HUES6 (cell line): Measurements from ENCODE around the gene AGPAT2.

Source experiments
- H3K27ac ChIP-seq: 2 replicates; pipeline ENCODE4 v1.7.0; 2013; ENCODE audit warnings: low read depth, mild to moderate bottlenecking, low read length, inconsistent platforms
- H3K27me3 ChIP-seq: 2 replicates; pipeline ENCODE4 v1.6.1; 2013; ENCODE audit warnings: low read length; ENCODE audit not compliant: control insufficient read depth, insufficient read depth
- H3K36me3 ChIP-seq: 2 replicates; pipeline ENCODE4 v1.6.1; 2013; ENCODE audit warnings: low read length; ENCODE audit not compliant: control insufficient read depth, insufficient read depth
- H3K4me1 ChIP-seq: 2 replicates; pipeline ENCODE4 v1.6.1; 2013; ENCODE audit warnings: low read length; ENCODE audit not compliant: control insufficient read depth, insufficient read depth
- H3K4me3 ChIP-seq: 2 replicates; pipeline ENCODE4 v1.5.1; 2013; ENCODE audit warnings: low read depth, low read length
- H3K9ac ChIP-seq: one replicate; pipeline ENCODE4 v1.6.1; 2013; ENCODE audit warnings: mild to moderate bottlenecking, low read length
- H3K9me3 ChIP-seq: 2 replicates; pipeline ENCODE4 v1.6.1; 2013; ENCODE audit warnings: low read depth, low read length; ENCODE audit not compliant: control insufficient read depth, insufficient read depth

Gene AGPAT2

DNA sequence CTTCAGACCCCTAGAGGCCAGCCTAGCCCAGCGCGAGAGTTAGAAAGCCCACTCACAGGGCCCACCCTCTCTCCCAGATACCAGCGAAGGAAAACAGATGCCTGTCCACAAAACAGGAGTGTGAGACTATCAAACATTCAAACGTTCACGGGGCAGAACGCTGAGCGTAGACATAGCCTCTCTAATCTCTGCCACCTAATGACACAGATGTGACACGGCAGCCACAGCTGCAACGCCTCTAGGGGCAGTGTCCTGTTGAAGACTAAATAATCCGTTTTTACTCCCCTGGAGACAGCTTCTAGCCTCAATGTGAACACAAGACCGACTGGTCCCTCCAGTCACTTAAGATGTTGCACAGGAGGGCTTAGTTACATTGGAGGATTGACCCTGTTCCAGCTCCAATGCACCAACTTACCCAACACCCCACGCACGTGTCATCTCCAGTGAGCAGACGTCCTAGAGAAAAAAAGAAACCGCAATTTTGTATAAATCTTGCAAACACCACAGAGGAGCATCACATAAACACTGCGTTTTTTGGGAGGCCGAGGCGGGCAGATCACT, 39.5 kb upstream of the AGPAT2 start:
- peak overlapping the region; percentile 99 for H3K4me3 ChIP-seq
- H3K27me3 ChIP-seq, result peaks cover 7% of the 10 kb centered on the region; the same call in 1 of the 2 replicates
- H3K9me3 ChIP-seq, result no peaks in the 10 kb centered on the region
- peaks cover 48% of the 10 kb centered on the region for H3K36me3 ChIP-seq
- peak overlapping the region; percentile 0 for H3K9ac ChIP-seq
- H3K4me1 ChIP-seq, result peaks cover 19% of the 10 kb centered on the region; the same call in 1 of the 2 replicates
- no peak overlapping the region for H3K27ac ChIP-seq

DNA sequence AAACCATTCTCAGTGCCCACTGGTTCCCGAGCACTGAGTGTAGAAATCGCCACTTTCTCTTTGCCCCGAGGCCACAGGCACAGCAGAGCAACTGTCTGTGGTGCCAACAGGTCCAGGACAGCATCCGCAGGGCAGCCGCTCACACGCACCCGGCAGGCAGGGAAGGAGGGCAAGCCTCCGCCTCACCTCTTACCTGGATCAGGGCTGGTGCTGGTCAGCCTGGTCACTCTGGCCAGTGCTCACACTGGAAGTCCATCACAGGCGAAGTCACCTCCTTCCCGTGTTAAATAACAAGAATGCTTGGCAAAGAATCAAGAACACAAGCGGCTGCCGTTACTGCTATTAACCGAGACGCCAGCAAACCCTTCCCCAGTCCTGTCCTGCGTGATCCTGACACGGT, 38.9 kb upstream of the AGPAT2 start:
- peak overlapping the region; percentile 99 for H3K4me3 ChIP-seq
- peaks cover 53% of the 10 kb centered on the region for H3K36me3 ChIP-seq
- H3K4me1 ChIP-seq, result peaks cover 19% of the 10 kb centered on the region; the same call in 1 of the 2 replicates
- H3K9me3 ChIP-seq, result no peaks in the 10 kb centered on the region
- peaks cover 7% of the 10 kb centered on the region; the same call in 1 of the 2 replicates for H3K27me3 ChIP-seq
- H3K27ac ChIP-seq, result no peak overlapping the region
- peak overlapping the region; percentile 5 for H3K9ac ChIP-seq

DNA sequence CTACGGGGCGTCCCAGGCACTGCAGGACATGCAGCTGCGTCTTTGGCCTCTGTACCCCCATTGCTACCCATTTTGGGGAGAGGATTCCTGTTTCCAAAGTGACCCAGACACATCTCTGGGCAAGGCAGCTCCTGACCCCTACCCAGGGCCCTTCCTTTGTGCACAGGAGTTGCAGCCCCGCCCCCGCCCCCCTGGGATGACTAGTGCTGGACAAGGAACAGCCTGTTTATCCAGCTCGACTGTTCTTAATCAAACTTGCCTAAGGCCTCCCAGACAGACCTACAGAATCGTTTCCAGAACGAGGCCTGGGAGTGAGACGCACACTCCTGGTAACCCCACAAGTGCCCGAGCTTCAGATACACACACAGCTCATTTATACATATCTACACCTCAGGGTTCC, 38.4 kb upstream of the AGPAT2 start:
- H3K27me3 ChIP-seq, result peaks cover 7% of the 10 kb centered on the region; the same call in 1 of the 2 replicates
- no peak overlapping the region for H3K27ac ChIP-seq
- H3K4me1 ChIP-seq, result peaks cover 24% of the 10 kb centered on the region; the same call in 1 of the 2 replicates
- H3K9me3 ChIP-seq, result no peaks in the 10 kb centered on the region
- H3K36me3 ChIP-seq, result peaks cover 54% of the 10 kb centered on the region
- peak overlapping the region; percentile 5 for H3K9ac ChIP-seq
- peak overlapping the region; percentile 99; the same call in 1 of the 2 replicates for H3K4me3 ChIP-seq

DNA sequence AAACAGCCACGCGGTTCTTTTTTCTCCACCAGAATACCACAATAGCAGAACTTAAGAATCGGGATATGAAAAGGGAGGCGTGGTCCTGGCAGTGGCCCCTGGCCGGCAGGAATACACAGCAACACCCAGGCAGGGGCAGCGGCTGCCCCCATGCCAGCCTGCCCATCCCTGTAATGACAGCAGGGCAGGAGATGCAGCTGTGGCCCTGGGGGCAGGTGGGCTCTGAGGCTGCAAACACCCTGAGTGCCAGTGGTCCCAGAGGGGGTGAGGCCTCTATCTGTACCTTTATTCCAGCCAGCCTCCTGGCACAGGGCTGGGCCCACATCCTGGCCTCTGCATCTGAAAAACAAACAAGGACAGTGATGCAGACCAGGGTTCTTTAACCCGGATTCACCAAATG, 37.5 kb upstream of the AGPAT2 start:
- H3K4me1 ChIP-seq, result peaks cover 27% of the 10 kb centered on the region; the same call in 1 of the 2 replicates
- H3K4me3 ChIP-seq, result no peak overlapping the region
- no peak overlapping the region for H3K9ac ChIP-seq
- no peaks in the 10 kb centered on the region for H3K9me3 ChIP-seq
- peaks cover 7% of the 10 kb centered on the region; the same call in 1 of the 2 replicates for H3K27me3 ChIP-seq
- no peak overlapping the region for H3K27ac ChIP-seq
- H3K36me3 ChIP-seq, result peaks cover 54% of the 10 kb centered on the region

DNA sequence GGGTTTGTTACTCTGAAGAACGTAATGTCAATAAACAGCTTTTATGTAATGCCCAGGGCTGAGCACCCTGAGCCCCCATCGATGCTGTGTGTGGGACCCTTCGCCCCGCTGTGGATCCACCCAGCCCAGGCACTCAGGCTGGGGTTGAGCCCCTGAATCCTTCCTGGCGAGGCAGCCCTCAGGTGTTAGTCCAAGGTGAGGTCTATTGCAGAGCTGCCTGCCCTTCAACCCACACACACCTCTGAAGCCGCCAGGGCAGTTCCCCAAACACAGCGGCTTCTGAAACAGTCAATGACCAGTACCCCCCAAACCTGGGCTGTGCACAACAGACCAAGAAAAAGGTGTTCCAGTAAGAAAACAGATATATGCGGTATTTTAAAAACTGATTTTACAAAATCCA, 36.7 kb upstream of the AGPAT2 start:
- no peaks in the 10 kb centered on the region for H3K9me3 ChIP-seq
- H3K4me1 ChIP-seq, result peaks cover 27% of the 10 kb centered on the region; the same call in 1 of the 2 replicates
- 0 out of 2 replicates have a peak, but pooled peaks cover 2% of the 10 kb centered on the region for H3K27me3 ChIP-seq
- peaks cover 54% of the 10 kb centered on the region for H3K36me3 ChIP-seq
- H3K9ac ChIP-seq, result no peak overlapping the region
- H3K4me3 ChIP-seq, result no peak overlapping the region
- no peak overlapping the region for H3K27ac ChIP-seq

DNA sequence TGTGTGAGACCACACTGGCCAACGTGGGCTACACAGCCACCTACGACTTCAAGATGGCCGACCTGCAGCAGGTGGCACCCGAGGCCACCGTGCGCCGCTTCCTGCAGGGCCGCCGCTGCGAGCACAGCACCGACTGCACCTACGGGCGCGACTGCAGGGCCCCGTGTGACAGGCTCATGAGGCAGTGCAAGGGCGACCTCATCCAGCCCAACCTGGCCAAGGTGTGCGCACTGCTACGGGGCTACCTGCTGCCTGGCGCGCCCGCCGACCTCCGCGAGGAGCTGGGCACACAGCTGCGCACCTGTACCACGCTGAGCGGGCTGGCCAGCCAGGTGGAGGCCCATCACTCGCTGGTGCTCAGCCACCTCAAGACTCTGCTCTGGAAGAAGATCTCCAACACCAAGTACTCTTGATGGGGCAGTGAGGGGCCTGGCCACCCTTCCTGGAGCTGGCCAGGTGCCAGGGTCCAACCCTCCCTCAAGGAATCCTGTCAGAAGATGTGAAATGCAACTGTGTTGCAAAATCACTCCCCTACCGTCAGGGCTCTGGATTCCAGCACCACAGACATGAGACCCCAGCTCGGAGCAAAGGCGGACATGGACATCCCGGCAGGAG, 36.2 kb upstream of the AGPAT2 start:
- H3K9me3 ChIP-seq, result no peaks in the 10 kb centered on the region
- H3K27ac ChIP-seq, result no peak overlapping the region
- H3K9ac ChIP-seq, result no peak overlapping the region
- H3K27me3 ChIP-seq, result no peaks in the 10 kb centered on the region
- no peak overlapping the region for H3K4me3 ChIP-seq
- H3K4me1 ChIP-seq, result peaks cover 24% of the 10 kb centered on the region; the same call in 1 of the 2 replicates
- peaks cover 54% of the 10 kb centered on the region for H3K36me3 ChIP-seq

GRCh38 chr9:136722969-136723356, 35.7 kb upstream of the AGPAT2 start:
- Histone ChIP-seq H3K27ac (no peak overlapping the region), H3K36me3 (peaks cover 54% of the 10 kb centered on the region), H3K9me3 (no peaks in the 10 kb centered on the region), H3K27me3 (no peaks in the 10 kb centered on the region), H3K4me3 (no peak overlapping the region), H3K4me1 (peaks cover 24% of the 10 kb centered on the region; the same call in 1 of the 2 replicates), H3K9ac (no peak overlapping the region)

GRCh38 chr9:136722093-136722968, 35.1 kb upstream of the AGPAT2 start:
- no peak overlapping the region for H3K9ac ChIP-seq
- no peak overlapping the region for H3K27ac ChIP-seq
- H3K4me1 ChIP-seq, result peaks cover 24% of the 10 kb centered on the region; the same call in 1 of the 2 replicates
- no peaks in the 10 kb centered on the region for H3K27me3 ChIP-seq
- peaks cover 57% of the 10 kb centered on the region for H3K36me3 ChIP-seq
- no peaks in the 10 kb centered on the region for H3K9me3 ChIP-seq
- no peak overlapping the region for H3K4me3 ChIP-seq

DNA sequence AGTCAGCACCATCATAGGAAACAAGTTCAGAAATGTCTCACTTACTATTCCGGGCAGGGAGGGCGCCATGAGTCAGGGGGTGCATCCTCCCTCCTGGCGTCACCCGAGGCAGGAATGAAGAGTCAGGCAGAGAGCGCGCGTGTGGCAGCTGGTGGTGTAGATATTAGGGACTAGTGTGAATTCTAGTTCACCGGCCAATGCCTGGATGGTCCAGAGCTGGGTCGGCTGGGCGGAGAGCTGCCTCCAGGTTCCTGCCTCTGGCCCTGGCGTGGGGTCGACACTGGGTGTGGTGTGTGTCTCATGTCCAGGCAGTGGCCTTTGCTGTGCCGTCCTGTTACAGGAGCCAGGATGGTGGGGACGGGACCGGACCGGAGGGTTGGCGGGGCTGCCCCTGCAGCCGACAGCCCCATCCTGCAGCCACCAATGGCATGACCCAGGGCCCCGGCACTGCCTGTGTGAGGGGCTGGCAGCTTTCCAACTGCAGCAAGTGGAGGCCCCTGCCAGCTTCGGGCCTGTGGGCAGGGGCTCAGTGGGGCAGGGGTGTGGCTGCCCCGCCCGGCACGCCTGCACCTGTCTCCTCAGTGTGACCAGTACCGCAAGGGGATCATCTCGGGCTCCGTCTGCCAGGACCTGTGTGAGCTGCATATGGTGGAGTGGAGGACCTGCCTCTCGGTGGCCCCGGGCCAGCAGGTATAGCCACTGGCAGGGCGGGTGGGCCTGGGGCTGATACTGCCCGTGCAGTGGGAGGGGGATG, 34.3 kb upstream of the AGPAT2 start:
- Histone ChIP-seq H3K36me3 (peaks cover 53% of the 10 kb centered on the region), H3K4me1 (peaks cover 20% of the 10 kb centered on the region; the same call in 1 of the 2 replicates), H3K27ac (no peak overlapping the region), H3K27me3 (no peaks in the 10 kb centered on the region), H3K4me3 (no peak overlapping the region), H3K9me3 (no peaks in the 10 kb centered on the region), H3K9ac (no peak overlapping the region)

GRCh38 chr9:136720898-136721338, 33.7 kb upstream of the AGPAT2 start:
- H3K4me1 ChIP-seq, result peaks cover 14% of the 10 kb centered on the region; the same call in 1 of the 2 replicates
- peaks cover 47% of the 10 kb centered on the region for H3K36me3 ChIP-seq
- H3K27ac ChIP-seq, result no peak overlapping the region
- H3K27me3 ChIP-seq, result no peaks in the 10 kb centered on the region
- H3K4me3 ChIP-seq, result no peak overlapping the region
- no peaks in the 10 kb centered on the region for H3K9me3 ChIP-seq
- H3K9ac ChIP-seq, result no peak overlapping the region
